Right hindlimb (tissue), 1 donor: ENCODE data around the gene ETV3.
A peak's percentile ranks its signal among the peaks of the same experiment; 100 is the strongest.
"Not testable (repeated sequence)": the region's sequence is repeated elsewhere in the genome, so short reads cannot be mapped to it uniquely, and the experiment has no call there.

Experiments used
- DNase-seq: peaks from one replicate; pipeline ENCODE4 v3.0.0-alpha.2; 2018

ETV3 gene

DNA sequence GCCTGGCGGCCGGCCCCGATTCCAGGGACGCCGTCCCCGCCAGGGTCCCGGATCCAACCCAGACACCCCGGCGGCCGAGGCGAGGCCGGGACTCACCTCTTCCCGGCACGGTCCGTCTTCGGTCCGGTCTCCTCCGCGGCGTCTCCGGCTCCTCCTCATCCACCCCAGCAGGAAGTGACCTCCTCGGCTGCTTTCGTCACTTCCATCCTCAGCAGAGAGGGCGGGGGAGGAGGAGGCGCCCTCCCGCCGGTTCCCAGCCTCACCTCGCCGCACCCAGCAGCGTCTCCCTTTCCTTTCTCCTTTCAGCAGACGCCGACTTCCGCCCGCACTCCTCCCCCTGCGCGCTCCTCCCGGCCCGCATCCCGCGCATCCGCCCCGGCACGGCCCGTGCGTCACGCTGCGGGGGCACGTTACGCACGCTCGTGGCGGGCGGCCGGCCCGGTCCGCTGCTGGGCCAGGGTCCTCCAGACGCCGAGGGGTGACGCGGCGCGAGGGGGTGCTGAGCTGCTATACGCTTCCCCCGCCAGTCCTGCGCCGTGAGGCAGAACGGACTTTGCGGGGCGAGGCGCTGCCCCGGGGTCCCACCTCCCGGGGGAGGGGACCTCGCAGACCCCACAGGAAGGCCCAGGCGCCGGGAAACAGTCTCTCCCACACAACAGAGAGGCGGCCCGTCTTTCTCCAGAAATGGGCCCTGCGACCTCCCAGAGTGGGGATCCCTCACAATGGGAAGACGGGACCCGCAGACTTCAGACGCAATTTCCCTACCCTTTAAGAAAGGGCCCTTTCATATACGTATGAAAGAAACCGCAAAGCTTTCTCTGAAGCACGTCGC lies at the start of gene ETV3:
Gene ETV3, minus strand, starts transcription at position 176 of the 832 bp plus-strand sequence. CDS start 2,043 bp downstream, outside the sequence.
- DNase-seq: peak; percentile 94

DNA sequence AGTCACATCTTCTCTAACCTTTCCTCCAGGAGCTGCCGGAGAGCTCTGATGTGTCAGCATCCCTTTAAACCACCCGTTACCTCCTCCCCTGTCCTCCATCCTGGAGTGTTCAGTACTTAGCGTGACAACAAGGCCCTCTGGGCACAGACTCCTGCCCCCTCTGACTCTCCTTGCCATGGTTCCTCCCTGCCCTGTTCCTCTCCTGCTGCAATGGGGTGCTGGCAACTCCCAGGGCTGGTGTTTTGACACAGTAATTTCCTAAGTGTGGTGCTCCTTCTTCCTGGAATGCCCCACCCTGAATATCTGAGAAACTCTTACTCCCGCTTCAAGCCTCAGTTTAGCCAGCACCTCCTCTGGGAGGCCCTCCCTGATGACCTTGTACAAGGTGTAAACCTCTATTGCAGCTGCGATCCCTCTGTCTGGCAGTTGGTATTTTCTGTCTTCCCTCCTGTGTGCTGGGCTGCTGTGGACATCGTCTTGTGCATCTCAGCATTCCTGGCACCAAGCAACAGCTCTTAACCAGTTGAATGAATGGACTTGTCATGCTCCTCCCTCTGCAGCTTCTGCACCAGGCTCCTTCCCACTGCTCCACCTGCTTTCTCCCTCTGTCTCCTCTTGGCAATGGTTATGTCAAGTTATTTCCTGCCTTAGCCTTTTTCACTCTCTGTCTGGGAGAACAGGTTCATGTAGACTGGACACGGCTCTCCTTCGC lies 48.2 kb upstream of the ETV3 start:
- no peak for DNase-seq

DNA sequence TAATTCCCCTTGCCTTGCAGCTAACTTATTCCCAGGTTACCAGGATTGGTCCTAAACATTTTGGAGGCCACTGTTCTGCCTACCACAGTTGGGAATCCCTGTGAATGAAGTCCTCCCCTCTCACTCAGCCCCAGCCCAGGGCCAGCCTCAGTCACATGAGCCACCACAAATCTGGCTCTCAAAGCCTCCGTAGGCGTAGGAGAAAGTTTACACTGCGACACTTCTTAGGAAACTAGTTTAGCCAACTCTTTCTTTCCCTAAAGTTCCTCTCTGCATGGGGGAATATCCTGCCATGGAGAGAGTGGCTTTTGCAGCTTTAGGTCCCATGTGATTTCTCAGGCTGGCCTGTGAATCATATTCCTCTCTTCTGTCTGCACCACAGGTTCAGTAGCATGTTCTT lies 45.7 kb upstream of the ETV3 start:
- no peak for DNase-seq

DNA sequence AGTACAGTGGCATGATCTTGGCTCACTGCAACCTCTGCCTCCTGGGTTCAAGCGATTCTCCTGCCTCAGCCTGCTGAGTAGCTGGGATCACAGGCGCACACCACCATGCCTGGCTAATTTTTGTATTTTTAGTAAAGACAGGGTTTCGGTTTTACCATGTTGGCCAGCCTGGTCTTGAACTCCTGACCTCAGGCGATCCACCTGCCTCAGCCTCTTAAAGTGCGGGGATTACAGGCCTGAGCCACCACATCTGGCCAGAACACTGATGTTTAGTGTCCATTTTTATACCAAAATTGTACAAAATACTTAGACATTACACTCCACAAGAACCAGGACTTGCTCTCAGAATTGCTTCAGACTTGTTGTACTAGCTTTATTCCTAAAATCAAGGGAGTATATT lies 44.2 kb upstream of the ETV3 start:
- not testable (repeated sequence) for DNase-seq

DNA sequence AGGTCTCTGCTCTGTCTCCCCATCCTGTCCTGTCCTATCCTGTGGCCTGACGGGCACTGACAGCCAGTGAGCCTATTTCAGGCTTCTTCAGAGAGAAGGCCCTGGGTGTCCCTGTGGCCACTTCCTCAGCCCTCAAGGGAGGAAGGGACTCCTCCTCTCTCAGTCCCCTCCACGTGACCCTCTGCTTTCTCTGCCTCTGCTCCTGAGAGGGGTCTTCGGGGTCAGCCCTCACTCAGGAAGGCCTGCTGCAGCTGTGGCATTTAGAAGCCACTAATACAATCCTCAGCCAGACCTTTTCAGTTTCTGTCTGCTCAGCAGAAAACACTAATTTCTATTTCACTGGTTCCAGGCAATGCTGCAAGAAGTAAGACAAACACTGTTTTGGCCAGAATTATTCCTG lies 43.6 kb upstream of the ETV3 start:
- no peak for DNase-seq

DNA sequence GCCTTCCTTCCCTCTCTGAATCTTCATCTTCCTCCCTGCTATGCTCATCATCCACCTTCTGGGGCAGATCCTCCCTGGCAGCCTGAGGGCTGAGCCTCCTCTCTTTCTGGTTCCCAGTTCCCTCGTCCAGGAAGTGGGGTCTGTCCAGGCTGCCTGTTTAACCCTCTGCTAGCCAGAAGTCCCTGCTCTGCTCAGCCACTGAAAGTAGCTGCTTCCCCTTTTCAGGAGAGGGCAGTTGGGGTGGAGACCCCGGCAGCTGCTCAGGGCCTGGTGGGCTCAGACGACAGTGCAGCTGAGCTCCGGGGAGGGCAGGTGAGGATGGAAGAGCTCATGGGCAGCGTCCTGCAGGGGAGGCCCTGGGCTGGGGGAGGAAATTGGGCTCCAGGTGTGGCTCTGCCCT lies 43.1 kb upstream of the ETV3 start:
- DNase-seq: no peak

DNA sequence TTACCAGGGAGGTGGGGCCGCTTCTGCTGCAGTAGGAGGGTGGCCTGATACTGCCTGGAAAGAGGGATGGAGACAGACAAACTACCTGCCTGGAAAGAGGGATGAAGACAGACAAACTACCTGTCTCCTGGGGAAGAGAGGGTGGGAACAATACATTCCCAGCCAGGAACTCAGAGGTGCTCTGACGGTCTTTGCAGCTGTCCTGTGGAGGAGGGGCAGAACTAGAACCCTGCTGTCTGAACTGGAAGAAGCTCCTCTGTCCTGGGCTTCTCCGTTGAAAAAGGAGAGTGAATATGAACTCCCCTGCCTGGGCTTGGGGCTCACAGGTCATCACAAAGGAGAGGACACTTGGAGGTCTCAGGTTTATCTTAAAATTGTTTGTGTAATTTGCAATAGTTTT lies 40.3 kb upstream of the ETV3 start:
- no peak for DNase-seq

DNA sequence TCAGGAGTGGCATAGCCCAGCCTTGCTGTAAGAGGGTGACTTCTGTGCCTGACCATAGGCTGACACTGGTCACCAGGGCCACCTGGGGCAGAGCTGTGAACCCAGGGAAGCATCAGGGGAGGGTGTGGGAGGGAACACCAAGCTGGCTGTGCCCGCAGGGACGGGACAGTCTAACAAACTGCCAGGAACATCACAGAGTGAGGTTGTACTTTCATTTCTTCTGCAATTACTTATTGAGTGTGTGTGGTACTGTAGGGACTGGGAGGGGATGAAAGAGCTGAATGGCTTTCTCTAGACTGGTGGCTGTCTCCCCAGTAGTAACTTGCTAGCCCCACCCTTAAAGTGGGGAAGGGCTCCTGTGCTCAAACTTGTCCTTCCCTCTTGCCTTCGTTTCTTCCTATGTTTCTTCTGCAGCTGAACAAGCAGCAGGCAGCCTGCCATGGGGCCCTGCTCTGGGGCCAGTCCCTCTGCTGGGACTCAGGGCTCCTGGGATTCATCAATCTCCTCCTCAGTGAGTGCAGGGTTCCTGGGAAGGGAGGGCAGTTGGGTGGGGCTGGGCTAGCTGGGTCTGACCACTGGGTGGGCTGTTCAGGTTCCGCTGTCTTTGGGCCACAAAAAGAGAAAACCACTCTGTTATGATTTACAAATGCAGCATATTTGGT lies 39.7 kb upstream of the ETV3 start:
- no peak for DNase-seq

DNA sequence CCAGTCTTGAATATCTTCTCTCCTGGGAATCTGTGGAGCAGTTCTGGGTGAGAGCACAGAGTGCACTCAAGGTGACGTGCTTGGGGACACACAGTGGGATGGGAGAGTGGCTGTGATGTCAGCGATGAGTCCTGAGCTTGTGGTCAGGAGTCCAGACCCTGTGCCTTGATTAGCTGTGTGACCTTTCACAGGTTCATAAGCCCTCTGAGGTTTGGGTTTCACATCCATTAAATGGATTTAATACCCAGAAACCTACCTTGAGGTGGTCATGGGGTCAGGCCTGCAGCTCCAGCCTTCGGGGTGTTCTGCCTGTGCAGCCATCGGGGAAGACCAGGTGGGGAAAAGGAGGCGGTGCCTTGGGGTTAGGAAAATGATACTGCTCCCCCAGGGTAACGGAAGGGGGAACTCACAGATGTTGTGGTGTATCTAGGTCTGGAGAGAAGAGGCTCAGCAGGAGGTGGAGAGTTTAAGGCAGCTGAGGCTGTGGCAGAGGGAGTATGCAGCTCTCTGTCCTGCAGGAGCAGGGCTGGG lies 38.5 kb upstream of the ETV3 start:
- DNase-seq: no peak

DNA sequence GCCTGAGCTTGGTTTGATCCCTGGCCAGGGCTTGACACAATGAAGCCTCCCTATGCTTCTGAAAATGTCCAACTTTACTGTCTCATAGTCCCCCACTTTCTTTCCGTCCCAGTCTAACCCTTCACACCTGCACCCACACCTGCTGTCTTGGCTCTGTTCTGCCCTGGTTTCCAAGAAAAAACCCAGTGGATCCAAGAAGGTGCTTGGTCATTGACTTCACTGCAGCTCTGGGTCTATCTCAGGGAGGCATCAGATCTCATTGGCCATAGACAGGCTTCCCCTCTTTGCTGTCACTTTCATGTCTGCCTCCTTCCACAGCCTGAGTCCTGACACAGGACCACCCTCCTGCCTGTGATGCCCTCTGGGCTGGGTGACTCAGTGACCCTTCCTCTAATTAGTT lies 37.8 kb upstream of the ETV3 start:
- no peak for DNase-seq

DNA sequence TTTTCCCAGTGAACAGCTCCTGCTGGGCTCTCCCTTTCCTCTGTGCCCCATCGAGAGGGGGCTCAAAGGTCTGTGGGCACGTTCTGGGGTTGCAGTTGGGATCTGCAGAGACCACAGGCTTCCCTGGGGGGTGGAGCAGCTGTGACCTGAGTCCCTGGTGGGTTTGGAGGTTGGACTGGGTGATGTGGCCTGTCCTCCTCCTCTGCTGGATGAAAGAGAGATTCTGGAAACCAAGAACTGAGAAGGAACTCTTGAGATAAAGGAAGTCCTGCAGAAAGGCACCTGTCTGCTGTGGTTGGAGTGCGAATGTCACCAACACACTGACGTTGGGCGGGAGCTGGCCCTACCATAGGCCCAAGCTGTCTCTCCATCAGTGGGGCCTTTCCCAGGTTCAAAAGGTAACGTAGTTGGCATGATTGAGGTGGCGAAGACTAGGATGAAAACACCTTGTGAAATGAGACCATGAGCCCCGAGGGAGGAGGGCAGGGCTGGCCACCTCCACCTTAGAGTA lies 35.8 kb upstream of the ETV3 start:
- DNase-seq: no peak

DNA sequence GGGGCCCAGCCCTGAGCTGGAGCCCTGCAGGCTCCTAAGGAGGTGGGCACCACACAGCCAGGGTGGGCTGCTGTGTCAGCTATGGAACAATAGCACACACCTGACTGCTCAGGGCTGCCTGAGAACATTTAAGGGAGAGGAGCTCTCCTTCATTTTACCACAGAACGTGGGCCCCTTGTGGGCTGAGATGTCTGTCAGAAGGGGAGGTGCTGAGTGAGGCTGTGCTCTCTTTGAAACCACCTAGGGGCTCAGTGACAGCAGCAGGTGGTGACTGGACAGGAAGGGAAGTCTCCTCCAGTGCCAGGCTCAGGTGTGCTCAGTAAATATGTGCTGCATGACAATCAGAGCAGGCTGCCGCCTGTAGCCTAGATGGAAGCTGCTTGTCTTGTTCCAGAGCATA lies 35.0 kb upstream of the ETV3 start:
- DNase-seq: not testable (repeated sequence)

DNA sequence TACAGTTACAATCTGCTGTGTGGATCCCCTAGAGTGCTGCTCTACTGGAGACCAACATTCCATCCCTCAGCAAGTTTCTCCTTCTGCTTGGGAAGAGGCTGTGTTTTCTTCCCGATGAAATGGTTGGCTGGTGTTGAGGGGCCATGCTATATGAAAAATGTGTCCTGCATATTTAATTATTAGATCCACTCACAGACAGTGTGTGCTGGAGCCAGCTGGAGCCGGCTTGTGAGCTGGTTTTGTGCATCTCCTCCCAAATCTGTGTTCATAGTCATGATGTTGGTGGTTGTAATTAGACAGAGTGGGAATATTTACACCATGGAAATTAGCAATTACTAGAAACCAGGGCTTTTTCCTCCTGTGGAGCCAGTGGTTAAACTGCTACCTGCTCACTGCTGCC lies 34.4 kb upstream of the ETV3 start:
- not testable (repeated sequence) for DNase-seq

DNA sequence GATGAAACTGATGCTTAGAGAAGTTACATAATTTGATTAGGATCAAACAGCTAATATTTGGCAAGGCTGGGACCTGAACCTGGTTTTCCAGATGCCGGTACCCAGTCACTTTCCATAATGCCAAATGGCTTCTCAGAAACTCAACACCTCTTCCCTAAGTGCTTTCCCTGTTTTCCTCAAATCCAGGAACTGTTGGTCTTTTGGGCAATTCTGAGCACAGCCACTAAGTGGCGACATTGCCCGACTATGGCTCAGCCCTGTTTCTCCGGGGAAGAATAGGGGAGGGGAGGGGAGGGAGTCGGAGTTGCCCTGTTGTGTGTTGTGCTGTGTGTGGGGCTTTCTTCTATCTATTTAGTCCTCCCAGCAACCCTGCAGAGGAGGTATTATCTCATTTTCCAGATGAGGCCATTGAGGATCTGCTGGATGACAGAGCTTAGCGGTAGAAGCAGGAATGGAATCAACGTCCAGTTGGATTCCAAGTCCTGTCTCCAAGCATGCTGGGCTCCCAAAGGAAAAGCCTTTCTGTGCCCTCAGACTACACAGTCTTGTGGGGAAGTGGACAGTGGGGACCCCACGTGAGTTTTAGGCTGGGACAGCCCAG lies 33.8 kb upstream of the ETV3 start:
- DNase-seq: not testable (repeated sequence)

DNA sequence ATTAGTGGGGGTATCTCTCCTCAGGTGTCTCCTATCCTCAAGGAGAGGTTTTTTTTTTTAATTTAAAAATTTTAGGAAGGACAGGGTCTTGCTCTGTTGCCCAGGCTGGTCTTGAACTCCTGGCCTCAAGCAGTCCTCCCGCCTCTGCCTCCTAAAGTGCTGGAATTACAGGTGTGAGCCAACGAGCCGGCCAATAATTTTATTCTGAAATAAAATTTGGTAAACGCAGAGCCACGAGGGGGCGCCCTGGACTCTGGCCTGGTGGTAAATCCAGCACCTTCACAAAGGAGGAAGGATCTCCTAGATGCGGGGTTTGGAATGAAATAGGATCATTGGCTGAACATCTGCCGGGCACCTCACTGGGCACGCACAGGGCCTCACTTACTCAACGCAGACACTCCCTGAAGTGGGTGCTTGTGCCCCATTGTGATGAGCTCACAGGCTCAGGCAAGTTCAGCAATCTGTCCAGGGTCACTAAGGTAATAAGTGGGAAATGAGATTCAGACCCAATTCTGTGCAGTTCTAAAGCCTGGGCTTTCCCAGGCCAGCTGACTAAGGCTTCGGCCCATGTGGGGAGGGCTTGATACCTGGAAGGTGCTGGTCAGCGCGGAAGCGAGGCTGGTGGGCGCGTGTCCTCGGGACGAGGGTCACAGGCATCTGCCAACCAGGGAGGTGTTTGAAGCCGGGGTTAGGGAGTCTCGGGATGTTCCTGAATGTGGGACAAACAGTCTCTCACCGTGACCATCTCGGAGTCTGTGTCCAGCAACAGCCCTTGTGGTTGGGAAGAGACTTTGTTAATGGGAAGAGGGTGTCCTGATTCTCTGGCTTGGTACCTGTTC lies 32.7 kb upstream of the ETV3 start:
- DNase-seq: no peak

DNA sequence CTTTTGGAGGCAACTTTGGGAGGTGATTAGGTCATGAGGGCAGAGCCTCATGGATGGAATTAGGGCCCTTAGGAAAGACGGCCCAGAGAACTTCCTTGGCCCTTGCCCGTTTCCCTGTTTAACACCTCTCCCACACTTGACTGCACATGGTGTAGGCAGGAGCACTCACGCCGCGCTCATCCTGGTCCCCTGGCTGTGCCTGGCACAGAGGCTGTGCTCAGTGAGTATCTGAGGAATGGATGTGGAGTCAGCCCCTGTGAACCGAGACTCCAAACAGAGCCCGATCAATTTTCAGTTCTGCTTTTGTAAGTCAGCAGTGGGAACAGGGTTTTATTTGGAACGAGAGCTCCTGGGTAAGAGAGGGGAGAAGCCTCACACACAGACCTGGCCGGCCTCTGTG lies 29.8 kb upstream of the ETV3 start:
- DNase-seq: no peak

DNA sequence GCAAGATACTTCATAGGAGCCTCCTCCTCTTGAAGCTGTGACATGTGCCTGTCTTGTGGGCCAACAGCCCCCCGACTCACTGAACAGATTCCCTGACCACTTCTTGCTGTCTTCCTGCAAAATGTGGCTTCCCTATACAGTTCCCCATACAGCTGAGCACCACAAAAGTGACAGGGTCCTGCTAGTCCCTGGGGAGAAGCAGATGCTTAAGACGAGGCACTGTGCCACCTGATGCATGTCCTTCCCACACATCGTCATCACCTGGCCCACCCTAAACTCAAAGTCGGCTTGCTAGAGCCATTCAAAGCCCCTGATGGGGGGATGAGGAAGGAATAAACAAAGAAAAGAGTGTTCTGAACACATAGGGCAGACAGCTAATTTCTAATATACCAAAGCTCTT lies 29.2 kb upstream of the ETV3 start:
- no peak for DNase-seq

DNA sequence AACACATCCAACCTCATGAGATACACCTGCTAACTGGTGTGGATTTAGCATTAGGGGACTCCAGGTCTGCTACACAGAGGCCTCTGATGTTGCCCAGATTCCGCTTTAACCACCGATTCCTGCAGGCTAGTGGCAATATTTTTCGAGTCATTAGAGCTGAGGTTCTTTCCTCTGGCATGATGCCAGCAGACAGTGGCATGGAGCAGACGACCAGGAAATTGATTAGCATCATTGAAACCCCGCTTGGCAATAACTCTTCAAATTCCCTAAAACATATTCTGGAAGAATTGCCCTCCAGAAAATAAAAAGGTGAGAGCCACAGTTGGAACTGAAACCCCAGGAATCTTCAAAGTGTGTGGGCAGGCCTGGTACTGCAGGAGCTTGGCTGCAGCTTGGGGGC lies 28.4 kb upstream of the ETV3 start:
- DNase-seq: no peak

DNA sequence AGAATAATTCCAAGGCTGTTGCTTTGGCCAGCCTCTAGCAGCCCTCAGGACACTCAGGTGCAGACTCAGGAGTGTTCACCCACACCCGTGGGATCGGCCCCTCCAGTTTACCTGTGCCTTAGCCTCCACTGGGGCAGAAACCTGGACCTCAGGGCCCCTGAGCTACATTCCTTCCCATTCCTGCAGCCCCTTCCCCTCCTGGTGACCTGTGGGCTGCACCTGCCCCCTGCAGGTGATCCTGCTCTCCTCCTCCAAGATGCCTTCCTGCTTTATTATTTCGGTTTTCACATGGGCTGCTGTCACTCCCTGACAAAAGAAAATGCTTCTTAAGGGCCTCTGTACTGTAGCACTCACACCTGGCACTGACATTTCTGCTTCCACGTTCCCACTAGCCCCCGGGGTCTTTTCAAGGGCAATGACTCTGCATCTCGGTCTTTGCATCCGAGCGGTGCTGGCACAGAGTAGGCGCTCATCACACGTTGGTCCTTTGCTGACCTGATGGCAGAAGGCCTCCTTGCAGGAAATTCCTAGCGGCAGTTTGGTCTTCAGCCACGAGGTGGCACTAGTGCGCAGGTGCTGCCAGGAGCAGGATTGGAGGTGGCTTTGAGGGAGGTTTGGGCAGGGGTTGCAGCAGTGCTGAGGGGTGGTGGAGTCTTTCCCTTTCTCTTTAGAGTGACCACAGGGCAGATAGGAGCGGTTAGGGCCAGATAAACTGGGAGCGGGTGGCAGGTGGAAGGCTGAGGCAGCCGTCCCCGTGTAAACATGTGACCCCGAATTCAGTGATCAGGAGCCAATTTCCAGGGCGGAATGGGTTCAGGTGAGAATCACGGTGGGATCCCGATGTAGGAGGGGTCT lies 25.3 kb upstream of the ETV3 start:
- peak; percentile 72 for DNase-seq

DNA sequence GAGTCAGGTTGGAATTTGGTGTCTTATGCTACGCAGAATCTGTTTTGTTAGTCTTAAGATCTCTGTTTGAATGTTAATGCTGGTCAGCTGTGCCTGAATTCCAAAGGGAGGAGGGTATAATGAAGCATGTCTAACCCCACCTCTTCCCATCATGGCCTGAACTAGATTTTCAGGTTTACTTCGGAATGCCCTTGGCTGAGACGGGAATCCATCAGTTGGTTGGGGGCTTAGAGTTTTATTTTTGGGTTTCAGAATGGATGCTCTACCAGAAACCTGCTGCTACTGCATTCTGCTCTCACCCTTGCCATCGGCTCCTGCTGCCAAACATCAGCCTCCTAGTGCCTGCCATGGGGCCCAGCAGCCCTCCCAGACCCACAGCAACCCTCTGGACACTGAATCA lies 24.1 kb upstream of the ETV3 start:
- no peak for DNase-seq

DNA sequence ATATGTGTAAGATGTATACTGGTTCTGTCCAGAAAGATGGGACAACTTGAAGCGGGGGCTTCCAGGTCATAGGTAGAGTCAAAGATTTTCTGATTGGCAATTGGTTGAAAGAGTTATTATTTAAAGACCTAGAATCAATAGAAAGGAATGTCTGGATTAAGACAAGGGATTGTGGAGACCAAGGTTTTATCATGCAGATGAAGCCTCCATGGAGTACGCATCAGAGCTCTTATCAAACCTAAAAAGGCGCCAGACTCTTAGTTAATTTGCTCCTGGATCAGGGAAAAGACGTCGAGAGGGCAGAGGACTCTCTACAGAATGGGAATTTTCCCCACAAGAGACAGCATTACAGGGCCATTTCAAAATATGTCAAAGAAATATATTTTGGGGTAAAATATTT lies 23.7 kb upstream of the ETV3 start:
- DNase-seq: no peak
